HL-60 (cell line): ENCODE results near the gene NME2.

Experiments used
- DNase-seq, 2 experiments: peaks; one replicate each; pipeline ENCODE4 v3.0.0-alpha.2; 2010 to 2020; ENCODE audit warnings: low read depth in 1 of 2, low spot score in 1 of 2
- H3K27ac ChIP-seq: fragments of 250-450 bp; sonication (Bioruptor Pico); replicated peaks from 2 replicates; pipeline ENCODE4 v1.5.1; 2020; ENCODE audit warnings: mild to moderate bottlenecking, moderate library complexity
- H3K27me3 ChIP-seq: fragments of 250-450 bp; sonication (Bioruptor Pico); 2 replicates; pipeline ENCODE4 v1.5.1; 2021; ENCODE audit warnings: mild to moderate bottlenecking, moderate library complexity; ENCODE audit not compliant: insufficient read depth, poor library complexity, severe bottlenecking
- H3K4me3 ChIP-seq: replicated peaks from 2 replicates; pipeline ENCODE4 v1.5.1; 2011; ENCODE audit warnings: mild to moderate bottlenecking, control low read depth, low read length; ENCODE audit not compliant: insufficient read depth
- CTCF ChIP-seq: IDR thresholded peaks from one replicate; pipeline ENCODE4 v1.5.1; 2011; ENCODE audit warnings: low read length, control low read depth, inconsistent platforms; ENCODE audit not compliant: insufficient read depth
- GABPA ChIP-seq: IDR thresholded peaks from 2 replicates; pipeline ENCODE4 v1.6.1; 2012; ENCODE audit warnings: low read depth
- POLR2AphosphoS5 ChIP-seq: IDR thresholded peaks from 2 replicates; pipeline ENCODE4 v1.6.1; 2012; ENCODE audit warnings: low read depth
- REST ChIP-seq: IDR thresholded peaks from 2 replicates; pipeline ENCODE4 v1.6.1; 2012; ENCODE audit warnings: low read depth; ENCODE audit not compliant: insufficient replicate concordance
- SPI1 ChIP-seq: IDR thresholded peaks from 2 replicates; pipeline ENCODE4 v1.6.1; 2012; ENCODE audit warnings: low read depth, mild to moderate bottlenecking, borderline replicate concordance

Gene NME2

GRCh38 chr17:51200295-51200694 lies 34.1 kb downstream of the NME2 start:
- Histone ChIP-seq H3K27me3 (no peaks in the 10 kb centered on the region), H3K27ac (no peak overlapping the region), H3K4me3 (no peak overlapping the region)
- TF ChIP-seq GABPA (no peak), REST (no peak), POLR2AphosphoS5 (no peak), SPI1 (no peak), CTCF (no peak)
- no peak for DNase-seq

GRCh38 chr17:51200846-51201245 lies 34.6 kb downstream of the NME2 start:
- DNase-seq, result no peak
- Histone ChIP-seq H3K27ac (no peak overlapping the region), H3K27me3 (no peaks in the 10 kb centered on the region), H3K4me3 (no peak overlapping the region)
- TF ChIP-seq CTCF (no peak), POLR2AphosphoS5 (no peak), REST (no peak), SPI1 (no peak), GABPA (no peak)

GRCh38 chr17:51203838-51204237 lies 37.6 kb downstream of the NME2 start:
- TF ChIP-seq CTCF (no peak), SPI1 (no peak), GABPA (no peak), REST (no peak)

More at GRCh38 chr17:51203838-51204237, 37.6 kb downstream of the NME2 start:
- Histone ChIP-seq H3K27me3 (no peaks in the 10 kb centered on the region), H3K27ac (no peak overlapping the region), H3K4me3 (no peak overlapping the region)
- no peak for DNase-seq
